T-helper 1 cell treated with Interleukin-12 subunit alpha and Interleukin-12 subunit beta and Interleukin-4 antibody, amounts not matched to agents 30 ng/mL and 1 ng/mL, for 36 hours (primary cell): ENCODE measurements around the gene ZNF70. TPM values are rescaled to one million over a fixed set of nuclear protein-coding genes. Genes with fewer than 3 reads are reported as not detected.

Experiments
- intact Hi-C: fragments of 100-400 bp; cut with micrococcal nuclease; formaldehyde crosslinking; loops from one replicate; pipeline ENCODE4 v1.15.1; 2024
- total RNA-seq: library from RNA; stranded (reverse); gene quantifications from 2 replicates; pipeline ENCODE4 v1.2.3, GENCODE V29; 2022

The ZNF70 gene
- 2.5 and 2.8 TPM in 2 replicates for total RNA-seq

DNA sequence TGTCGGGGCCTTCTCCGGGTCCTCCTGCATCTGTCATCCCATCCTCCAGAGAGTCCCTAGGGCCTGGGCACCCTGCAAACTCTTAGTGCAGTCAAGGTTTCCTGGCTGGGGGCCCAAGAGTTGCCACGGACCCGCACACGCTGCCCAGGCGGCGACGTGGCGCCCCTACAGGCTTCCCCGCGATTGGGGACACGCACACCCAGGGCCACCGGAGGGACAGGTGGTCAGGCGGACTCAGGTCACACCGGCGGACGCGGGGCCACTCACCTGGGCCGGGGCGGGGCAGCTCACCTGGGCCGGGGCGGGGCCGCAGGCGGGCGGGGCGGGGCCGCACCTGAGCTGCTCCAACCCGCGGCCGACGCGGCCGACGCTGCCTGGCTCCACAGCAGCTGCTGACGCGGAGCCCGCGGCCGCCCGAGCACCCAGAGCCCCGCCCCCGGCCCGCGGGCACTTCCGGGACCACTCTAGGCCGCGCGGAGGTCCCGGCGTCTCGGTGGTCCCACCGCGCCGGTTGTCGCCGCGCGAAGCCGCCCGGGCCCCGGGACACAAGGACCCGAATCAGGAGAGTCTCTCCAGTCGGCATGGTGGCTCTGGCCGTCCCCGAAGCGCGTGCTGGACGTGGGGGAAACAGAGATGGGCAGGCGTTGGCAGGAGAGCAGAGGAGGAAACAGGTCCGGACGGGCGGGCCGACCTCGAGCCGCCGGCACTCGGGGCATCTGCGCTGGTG lies at the start of gene ZNF70:
TSS of gene ZNF70 (minus strand) at position 399 of the 727 bp plus-strand sequence. CDS start 5,972 bp downstream, outside the sequence.
- intact Hi-C loops: loop anchor here (1.0 to 10.0 kb wide), 8 partner anchors 17 to 216 kb away; partner anchors contain the start of genes DERL3, MIF and MMP11

GRCh38 chr22:23796461-23796860 lies 45.5 kb upstream of the ZNF70 start:
- intact Hi-C loops: no loop called here

DNA sequence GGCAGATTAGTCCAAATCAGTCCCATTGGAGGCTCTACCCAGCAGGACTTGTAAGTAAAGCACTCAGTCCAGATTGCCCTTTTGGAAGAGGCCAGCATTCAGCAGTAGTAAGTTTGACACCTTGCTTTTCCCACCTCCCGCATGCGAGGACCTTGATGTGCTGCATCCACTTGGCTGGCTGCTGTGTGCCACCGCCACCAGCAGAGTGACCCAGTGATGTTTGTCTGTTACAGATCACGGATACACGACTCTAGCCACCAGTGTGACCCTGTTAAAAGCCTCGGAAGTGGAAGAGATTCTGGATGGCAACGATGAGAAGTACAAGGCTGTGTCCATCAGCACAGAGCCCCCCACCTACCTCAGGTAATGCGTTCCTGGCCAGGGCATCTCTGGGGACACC lies 42.4 kb upstream of the ZNF70 start:
- intact Hi-C loops: no loop called here

- intact Hi-C loops: no loop called here
Observed at GRCh38 chr22:23791738-23792645, 41.1 kb upstream of the ZNF70 start.

- intact Hi-C loops: no loop called here
Observed at GRCh38 chr22:23790819-23791737, 40.2 kb upstream of the ZNF70 start.

DNA sequence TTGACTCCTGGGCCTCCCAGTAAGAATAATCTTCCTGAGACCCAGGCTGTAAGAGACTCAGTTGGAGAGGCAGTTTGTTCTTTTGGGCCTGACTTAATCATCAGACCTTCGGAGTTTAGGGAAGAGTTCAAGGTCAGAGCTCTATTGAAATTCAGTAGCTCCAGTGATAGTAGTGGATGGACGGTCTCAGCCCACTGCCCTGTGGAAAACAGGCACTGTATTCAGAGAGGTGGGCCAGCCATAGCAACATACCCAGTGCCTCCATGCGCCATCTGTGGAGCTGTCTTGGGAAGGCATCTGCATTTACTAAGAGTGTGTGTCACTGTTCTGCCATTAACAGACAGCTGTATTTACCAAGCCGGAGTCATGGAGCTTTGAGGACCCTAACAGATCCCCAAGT lies 38.7 kb upstream of the ZNF70 start:
- intact Hi-C loops: no loop called here

DNA sequence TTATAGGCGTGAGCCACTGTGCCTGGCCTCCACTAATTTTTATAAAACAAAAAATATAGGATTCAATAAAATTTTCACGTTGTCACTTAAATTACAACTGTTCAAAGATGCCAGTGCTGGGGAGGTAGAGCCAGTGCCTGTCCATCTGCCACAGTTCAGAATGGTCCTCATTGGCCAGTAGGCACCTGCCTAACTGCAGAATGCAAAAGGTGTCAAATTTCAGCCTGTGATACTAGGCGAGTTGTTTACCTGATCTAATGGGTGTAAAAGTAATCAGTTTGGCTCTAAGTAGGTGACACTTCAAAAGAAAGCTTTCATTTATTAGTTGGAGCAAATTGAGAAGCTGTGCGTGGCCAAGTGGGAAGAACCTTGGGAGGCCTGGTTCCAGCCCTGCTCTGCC lies 38.2 kb upstream of the ZNF70 start:
- intact Hi-C loops: no loop called here

DNA sequence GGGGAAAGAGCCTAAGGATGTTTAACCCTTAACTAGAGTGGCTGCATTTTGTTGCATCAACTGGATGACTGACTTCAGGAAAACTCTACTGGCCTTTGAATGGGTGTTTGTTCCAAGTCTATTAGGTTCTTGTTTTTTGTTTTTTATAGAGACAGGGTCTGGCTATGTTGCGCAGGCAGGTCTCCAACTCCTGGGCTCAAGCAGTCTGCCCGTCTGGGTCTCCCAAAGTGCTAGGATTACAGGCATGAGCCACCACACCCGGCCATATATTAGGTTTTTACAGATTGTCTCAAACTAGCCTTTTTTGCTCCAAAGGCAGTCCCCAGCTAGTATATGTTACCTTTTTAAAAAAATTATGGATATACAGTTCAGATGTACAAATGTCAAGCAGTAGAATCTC lies 37.0 kb upstream of the ZNF70 start:
- intact Hi-C loops: loop anchor here (1.0 to 2.0 kb wide), 9 partner anchors 16 to 767 kb away; partner anchors contain the start of genes CABIN1, DERL3, GUCD1 and MIF

GRCh38 chr22:23787600-23787896 lies 36.6 kb upstream of the ZNF70 start:
- intact Hi-C loops: loop anchor here (1.0 to 2.0 kb wide), 9 partner anchors 15 to 767 kb away; partner anchors contain the start of genes CABIN1, DERL3, GUCD1 and MIF

- intact Hi-C loops: loop anchor here (1.0 to 2.0 kb wide), 11 partner anchors 15 to 768 kb away; partner anchors contain the start of genes CABIN1, DERL3, GUCD1 and MIF
Observed at GRCh38 chr22:23786752-23787599, 36.1 kb upstream of the ZNF70 start, which contains the start of gene SMARCB1. SMARCB1 (plus strand) TSS chr22:23786966; CDS start chr22:23787170, 204 bp downstream.

- intact Hi-C loops: loop anchor here (1.0 to 2.0 kb wide), 5 partner anchors 69 to 769 kb away; partner anchors contain the start of genes CABIN1, GUCD1, SLC2A11 and SNRPD3
Observed at GRCh38 chr22:23786261-23786710, 35.4 kb upstream of the ZNF70 start.

GRCh38 chr22:23784215-23784732 lies 33.4 kb upstream of the ZNF70 start:
- intact Hi-C loops: no loop called here

- intact Hi-C loops: no loop called here
Observed at GRCh38 chr22:23783265-23784150, 32.6 kb upstream of the ZNF70 start.

- intact Hi-C loops: no loop called here
Observed at GRCh38 chr22:23782703-23783102, 31.8 kb upstream of the ZNF70 start.

GRCh38 chr22:23782252-23782651 lies 31.3 kb upstream of the ZNF70 start:
- intact Hi-C loops: no loop called here

GRCh38 chr22:23781511-23782183 lies 30.7 kb upstream of the ZNF70 start:
- intact Hi-C loops: no loop called here

DNA sequence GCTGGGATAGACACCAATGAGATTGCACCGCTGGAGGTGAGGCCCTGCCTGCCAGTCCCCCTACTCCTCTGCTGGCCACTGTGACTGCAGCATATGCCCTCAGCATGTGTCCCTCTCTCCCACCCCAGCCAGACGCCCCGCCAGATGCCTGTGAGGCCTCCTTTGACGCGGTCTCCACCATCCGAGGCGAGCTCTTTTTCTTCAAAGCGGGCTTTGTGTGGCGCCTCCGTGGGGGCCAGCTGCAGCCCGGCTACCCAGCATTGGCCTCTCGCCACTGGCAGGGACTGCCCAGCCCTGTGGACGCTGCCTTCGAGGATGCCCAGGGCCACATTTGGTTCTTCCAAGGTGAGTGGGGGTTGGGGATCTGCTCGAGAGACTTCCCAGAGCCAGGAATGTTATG lies 30.2 kb upstream of the ZNF70 start:
- intact Hi-C loops: no loop called here
